HepG2 (cell line): Measurements from ENCODE around the gene PSMD6. TPM values are rescaled to one million over a fixed set of nuclear protein-coding genes. Genes with fewer than 3 reads are reported as not detected.
A peak's percentile ranks its signal among the peaks of the same experiment; 100 is the strongest.

Source experiments
- AFF4 ChIP-seq: sonication (generic); formaldehyde crosslinking; IDR thresholded peaks from 2 replicates; pipeline ENCODE4 v1.4.0; 2020; ENCODE audit warnings: missing genetic modification reagents
- E2F1 ChIP-seq: sonication (generic); formaldehyde crosslinking; IDR thresholded peaks from 2 replicates; pipeline ENCODE4 v1.5.0; 2020; ENCODE audit warnings: missing genetic modification reagents
- FOSL2 ChIP-seq: sonication (generic); formaldehyde crosslinking; IDR thresholded peaks from 2 replicates; pipeline ENCODE4 v1.4.0; 2020; ENCODE audit warnings: missing genetic modification reagents
- GATAD2A ChIP-seq: IDR thresholded peaks from 2 replicates; pipeline ENCODE4 v1.6.1; 2016
- HNRNPK ChIP-seq: fragments of 200-400 bp; formaldehyde crosslinking; IDR thresholded peaks from 2 replicates; pipeline ENCODE4 v1.6.1; 2018; ENCODE audit warnings: low read length, low read depth, moderate library complexity, mild to moderate bottlenecking; ENCODE audit not compliant: poor library complexity, severe bottlenecking
- HOXA3 ChIP-seq: sonication (generic); formaldehyde crosslinking; IDR thresholded peaks from 2 replicates; pipeline ENCODE4 v1.5.0; 2020; ENCODE audit warnings: missing genetic modification reagents
- IRF1 ChIP-seq: sonication (generic); formaldehyde crosslinking; IDR thresholded peaks from 2 replicates; pipeline ENCODE4 v1.4.0; 2020; ENCODE audit warnings: low read depth, mild to moderate bottlenecking, missing genetic modification reagents
- PHF20 ChIP-seq: sonication (generic); formaldehyde crosslinking; IDR thresholded peaks from 2 replicates; pipeline ENCODE4 v1.5.0; 2020; ENCODE audit warnings: mild to moderate bottlenecking, missing genetic modification reagents
- THRA ChIP-seq: sonication (generic); formaldehyde crosslinking; IDR thresholded peaks from 2 replicates; pipeline ENCODE4 v1.4.0; 2020; ENCODE audit warnings: missing genetic modification reagents, borderline replicate concordance
- ZFP82 ChIP-seq: sonication (generic); formaldehyde crosslinking; IDR thresholded peaks from 2 replicates; pipeline ENCODE4 v1.5.1; 2020; ENCODE audit warnings: mild to moderate bottlenecking, missing genetic modification reagents, borderline replicate concordance
- ZNF275 ChIP-seq: sonication (generic); formaldehyde crosslinking; IDR thresholded peaks from 2 replicates; pipeline ENCODE4 v1.8.0; 2022; ENCODE audit warnings: missing genetic modification reagents, mild to moderate bottlenecking, inconsistent platforms, borderline replicate concordance
- ZNF331 ChIP-seq: sonication (generic); formaldehyde crosslinking; IDR thresholded peaks from 2 replicates; pipeline ENCODE4 v1.4.0; 2020; ENCODE audit warnings: missing genetic modification reagents
- polyA plus RNA-seq, 8 experiments: library from polyadenylated mRNA; depleted of rRNA in 3 of 8; stranded (reverse) in 7 of 8; unstranded in 1 of 8; fragments of >200 nt; fragmentation: Illumina TruSeq in 4 of 8; extraction: Trizol in 4 of 8; gene quantifications; 2 replicates each; pipeline versions ENCODE4 v1.2.1 to v1.2.3, GENCODE V29; 2011 to 2016; ENCODE audit warnings: low read depth in 4 of 8, missing spikeins in 1 of 8, mixed read lengths in 1 of 8; ENCODE audit not compliant: insufficient read depth in 1 of 8
- total RNA-seq, 5 experiments: library from RNA; depleted of rRNA; stranded (reverse); fragments of >200 nt; fragmentation: Illumina TruSeq; extraction: Trizol; gene quantifications; 2 replicates each; pipeline ENCODE4 v1.2.3, GENCODE V29; 2016; ENCODE audit warnings: low read depth in 1 of 5

PSMD6 gene
- total and polyA plus RNA-seq, 2 of the 13 experiments (the other 11 are each of a cell fraction or from before 2014, with no cell fraction given): 36.8 to 117 TPM

GRCh38 chr3:63976161-63976871, 47.0 kb downstream of the PSMD6 start (continued):
- TF ChIP-seq HOXA3 (CRISPR knock-in tag) (no peak), ZNF331 (CRISPR knock-in tag) (0 out of 2 replicates have a peak, but pooled peaks have one; percentile 15), E2F1 (CRISPR knock-in tag) (no peak), GATAD2A (CRISPR knock-in tag) (peak; percentile 68), THRA (no peak), ZNF275 (CRISPR knock-in tag) (no peak), PHF20 (CRISPR knock-in tag) (no peak), AFF4 (CRISPR knock-in tag) (no peak), IRF1 (CRISPR knock-in tag) (no peak), FOSL2 (CRISPR knock-in tag) (0 out of 2 replicates have a peak, but pooled peaks have one; percentile 30), ZFP82 (no peak), HNRNPK (no peak)
- TF ChIP-seq, all 625 proteins: peak for 22
